GM12875 (cell line): Measurements from ENCODE around the gene EPN3.

Source experiments
- H3K4me3 ChIP-seq: one replicate; pipeline ENCODE4 v1.5.1; 2011; ENCODE audit warnings: low read depth, low read length, control low read depth
- CTCF ChIP-seq: IDR thresholded peaks from 2 replicates; pipeline ENCODE4 v1.5.1; 2011; ENCODE audit warnings: low read depth, mild to moderate bottlenecking, control low read depth, inconsistent platforms, low read length, moderate library complexity, borderline replicate concordance; ENCODE audit not compliant: insufficient read depth

EPN3 gene

GRCh38 chr17:50539762-50540559 is 7.4 kb downstream of the EPN3 start:
- no peak overlapping the region for H3K4me3 ChIP-seq
- no peak for TF ChIP-seq CTCF

GRCh38 chr17:50540560-50541401 is 8.2 kb downstream of the EPN3 start:
- TF ChIP-seq CTCF = no peak
- H3K4me3 ChIP-seq = no peak overlapping the region

- TF ChIP-seq CTCF = no peak
- H3K4me3 ChIP-seq = peak overlapping the region; percentile 8
Measured at GRCh38 chr17:50541402-50541715, 8.8 kb downstream of the EPN3 start.

- H3K4me3 ChIP-seq = peak overlapping the region; percentile 57
- TF ChIP-seq CTCF = peak; percentile 59
Measured at GRCh38 chr17:50541716-50542688, 9.5 kb downstream of the EPN3 start.

- no peak for TF ChIP-seq CTCF
- no peak overlapping the region for H3K4me3 ChIP-seq
Measured at GRCh38 chr17:50542795-50543774, 10.6 kb downstream of the EPN3 start.

GRCh38 chr17:50544516-50544915 is 12.0 kb downstream of the EPN3 start:
- no peak for TF ChIP-seq CTCF
- no peak overlapping the region for H3K4me3 ChIP-seq
